Activated T-helper 17 cell treated with anti-CD3 and anti-CD28 coated beads, Interleukin-2, amount 50 U/mL, for 72 hours (primary cell): ENCODE results near the gene CPEB1. TPM values are rescaled to one million over a fixed set of nuclear protein-coding genes. Genes with fewer than 3 reads are reported as not detected.

Source experiments
- ATAC-seq: fragments of 150-1000 bp; cut with Tn5 transposase; replicated peaks from 2 replicates; pipeline ENCODE4 v1.10.0; 2021; ENCODE audit warnings: mild to moderate bottlenecking, moderate library complexity
- H3K27ac Mint-ChIP-seq: one replicate; pipeline ENCODE4 v1.8.0; 2022; ENCODE audit warnings: mixed read lengths
- H3K27me3 Mint-ChIP-seq: one replicate; pipeline ENCODE4 v1.8.0; 2022; ENCODE audit warnings: mixed read lengths
- H3K36me3 Mint-ChIP-seq: one replicate; pipeline ENCODE4 v1.8.0; 2022; ENCODE audit warnings: low read depth, mild to moderate bottlenecking, mixed read lengths
- H3K4me1 Mint-ChIP-seq: one replicate; pipeline ENCODE4 v1.8.0; 2022; ENCODE audit warnings: mixed read lengths
- H3K4me3 Mint-ChIP-seq: one replicate; pipeline ENCODE4 v1.8.0; 2022; ENCODE audit warnings: mild to moderate bottlenecking, mixed read lengths
- H3K9me3 Mint-ChIP-seq: one replicate; pipeline ENCODE4 v1.8.0; 2022; ENCODE audit warnings: mixed read lengths
- total RNA-seq, 2 donors: library from RNA; stranded (reverse); gene quantifications; one replicate each; pipeline ENCODE4 v1.2.3, GENCODE V29; 2022

CPEB1 gene
- total RNA-seq: under 1 TPM in 1 of 2 donors, not detected in 1; 0.26 TPM

DNA sequence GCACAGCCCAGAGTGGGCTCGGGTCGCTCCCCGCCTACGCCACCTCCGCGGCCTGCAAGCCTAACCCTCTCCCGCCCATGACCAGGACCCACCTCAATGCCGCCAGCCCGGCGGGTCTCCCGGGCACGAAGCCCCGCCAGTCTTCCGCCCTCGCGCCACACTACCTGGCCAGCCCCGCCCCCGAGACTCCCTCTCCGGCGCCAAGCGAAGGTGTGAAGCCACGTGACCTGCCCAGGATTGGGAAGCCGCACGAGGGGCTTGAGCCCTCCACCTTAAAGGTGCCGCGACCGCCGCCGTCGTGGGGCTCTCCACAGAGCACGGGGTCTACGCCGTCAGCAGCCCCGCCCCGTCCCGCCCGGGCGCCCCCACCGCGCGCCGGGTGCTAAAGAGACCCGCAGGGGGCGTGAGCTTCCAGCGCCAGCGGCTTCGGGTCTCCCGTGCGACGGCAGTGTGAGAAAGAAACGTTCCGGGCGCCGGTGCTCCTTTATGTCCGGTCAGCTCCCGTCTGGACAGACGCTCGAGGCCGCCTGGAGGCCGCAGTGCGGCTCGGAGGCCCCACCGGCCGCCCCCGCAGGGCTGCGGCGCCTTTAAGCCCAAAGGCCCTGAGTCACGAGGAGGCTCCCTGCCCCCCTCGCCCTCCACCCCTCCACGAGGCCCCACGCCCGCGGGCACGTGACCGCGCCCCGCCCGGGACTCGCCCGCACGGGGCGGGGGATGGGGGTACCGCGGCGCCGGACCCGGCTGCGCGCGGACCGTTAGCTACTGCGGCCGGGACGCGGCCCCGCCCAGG, at the start of gene CPEB1:
Gene CPEB1 (minus strand): TSS at position 319 of the 790 bp plus-strand sequence. CDS start 18,904 bp downstream, outside the sequence.
- Mint-ChIP-seq H3K4me1 (no peaks in the 10 kb centered on the region), H3K36me3 (no peaks in the 10 kb centered on the region), H3K4me3 (peak within 1 kb of the TSS; percentile 51), H3K9me3 (no peaks in the 10 kb centered on the region), H3K27me3 (peaks cover 34% of the 10 kb centered on the region), H3K27ac (no peak within 1 kb of the TSS)
- ATAC-seq: peak; percentile 66

DNA sequence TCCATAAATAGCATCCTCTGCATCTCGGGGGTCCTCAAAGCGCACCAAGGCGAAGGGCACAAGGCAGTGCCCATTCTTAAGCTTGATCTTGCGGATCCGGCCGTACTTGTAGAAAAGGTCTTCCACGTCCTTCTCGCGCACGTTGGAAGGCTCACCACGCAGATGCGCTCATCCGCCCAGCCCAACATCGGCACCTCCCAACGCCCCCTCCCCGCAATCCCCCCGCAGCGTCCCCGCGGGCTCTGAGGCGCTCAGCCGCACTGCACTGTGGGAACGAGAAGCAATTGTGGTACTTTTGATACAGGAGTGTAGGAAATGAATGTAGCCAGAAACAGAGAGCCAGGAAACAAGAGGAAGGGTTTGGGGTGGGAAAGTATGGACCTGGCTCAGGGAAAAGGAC, 45.0 kb upstream of the CPEB1 start:
- Mint-ChIP-seq H3K36me3 (no peaks in the 10 kb centered on the region), H3K9me3 (no peaks in the 10 kb centered on the region), H3K27me3 (peaks cover under 1% of the 10 kb centered on the region), H3K4me1 (no peaks in the 10 kb centered on the region), H3K4me3 (no peak overlapping the region), H3K27ac (no peak overlapping the region)
- ATAC-seq: no peak

GRCh38 chr15:82689147-82689546, 42.0 kb upstream of the CPEB1 start:
- H3K36me3 Mint-ChIP-seq: no peaks in the 10 kb centered on the region
- no peaks in the 10 kb centered on the region for H3K4me1 Mint-ChIP-seq
- no peak for ATAC-seq
- H3K9me3 Mint-ChIP-seq: no peaks in the 10 kb centered on the region
- H3K27me3 Mint-ChIP-seq: no peaks in the 10 kb centered on the region
- H3K4me3 Mint-ChIP-seq: no peak overlapping the region
- no peak overlapping the region for H3K27ac Mint-ChIP-seq

DNA sequence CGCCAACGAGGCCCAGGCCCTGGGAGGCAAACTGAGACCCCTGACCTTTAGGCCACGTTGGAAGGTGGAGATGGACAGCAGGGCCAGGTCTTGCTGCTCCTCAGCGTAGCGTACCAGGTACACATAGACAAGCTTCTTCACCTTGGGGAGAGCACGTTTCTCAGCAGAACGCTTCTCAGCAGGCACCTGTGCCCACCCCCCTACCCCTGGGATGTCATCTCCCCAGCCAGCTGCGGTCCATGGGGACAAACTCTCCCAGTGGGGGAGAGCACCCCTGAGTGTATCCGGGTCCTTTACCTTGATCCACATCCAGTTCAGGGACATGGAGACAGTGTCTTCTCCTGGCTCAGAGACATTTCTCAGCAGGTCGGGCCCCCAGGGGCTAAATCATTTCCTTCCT, 41.5 kb upstream of the CPEB1 start:
- Mint-ChIP-seq H3K36me3 (no peaks in the 10 kb centered on the region), H3K27ac (no peak overlapping the region), H3K4me1 (no peaks in the 10 kb centered on the region), H3K9me3 (no peaks in the 10 kb centered on the region), H3K4me3 (no peak overlapping the region), H3K27me3 (no peaks in the 10 kb centered on the region)
- ATAC-seq: no peak

- peak overlapping the region; percentile 94 for H3K4me3 Mint-ChIP-seq
- H3K27me3 Mint-ChIP-seq: no peaks in the 10 kb centered on the region
- H3K27ac Mint-ChIP-seq: peak overlapping the region; percentile 81
Observed at GRCh38 chr15:82681371-82681770, 34.2 kb upstream of the CPEB1 start.

DNA sequence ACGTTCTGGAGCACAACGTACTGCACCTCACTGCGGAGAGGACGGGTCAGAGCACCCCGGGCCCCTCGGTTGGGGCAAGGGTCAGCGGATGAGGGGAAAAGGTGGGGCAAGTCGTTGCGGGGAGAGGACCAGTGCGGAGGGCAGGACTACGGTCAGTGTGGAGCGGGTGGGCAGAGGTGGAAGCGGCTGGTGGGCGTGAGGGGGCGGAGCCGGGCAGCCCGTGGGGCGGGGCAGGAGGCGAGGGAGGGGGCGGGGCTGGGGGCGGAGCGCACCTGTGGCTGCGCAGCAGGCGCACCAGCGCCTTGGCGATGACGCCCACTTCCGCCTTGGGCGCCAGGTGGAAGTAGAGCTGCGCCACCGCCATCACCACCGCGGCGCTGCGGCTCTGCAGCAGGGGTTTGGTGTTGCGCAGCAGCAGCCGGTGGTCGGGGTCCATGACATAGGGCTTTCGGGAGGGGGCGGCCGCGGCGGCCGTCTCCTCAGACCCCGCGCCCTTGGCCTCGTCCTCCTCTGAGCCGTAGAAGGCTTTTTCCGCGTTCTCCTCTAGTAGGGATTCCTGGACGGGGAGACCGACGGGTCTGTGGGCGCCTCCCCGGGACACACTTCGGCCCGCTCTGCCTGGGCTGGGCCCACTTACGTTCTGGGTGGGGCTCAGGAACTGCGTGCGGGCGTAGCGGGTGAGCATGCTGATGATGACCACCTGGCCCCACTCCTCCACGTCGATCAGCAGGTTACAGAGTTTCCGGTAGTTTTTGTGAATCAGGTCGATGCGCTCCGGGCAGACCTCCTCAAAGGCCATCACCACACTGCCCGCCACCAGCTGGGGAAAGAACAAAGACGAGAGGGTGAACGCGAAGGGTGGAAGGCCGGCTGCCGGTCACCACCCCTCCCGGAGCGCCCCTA, 33.3 kb upstream of the CPEB1 start:
- Mint-ChIP-seq H3K4me1 (peaks cover 12% of the 10 kb centered on the region), H3K27me3 (no peaks in the 10 kb centered on the region), H3K9me3 (no peaks in the 10 kb centered on the region), H3K4me3 (peak overlapping the region; percentile 94), H3K27ac (peak overlapping the region; percentile 81), H3K36me3 (no peaks in the 10 kb centered on the region)
- ATAC-seq: peak; percentile 96

More at GRCh38 chr15:82681371-82681770, 34.2 kb upstream of the CPEB1 start:
- Mint-ChIP-seq H3K9me3 (no peaks in the 10 kb centered on the region), H3K4me1 (peaks cover 12% of the 10 kb centered on the region), H3K36me3 (no peaks in the 10 kb centered on the region)
- ATAC-seq: no peak

DNA sequence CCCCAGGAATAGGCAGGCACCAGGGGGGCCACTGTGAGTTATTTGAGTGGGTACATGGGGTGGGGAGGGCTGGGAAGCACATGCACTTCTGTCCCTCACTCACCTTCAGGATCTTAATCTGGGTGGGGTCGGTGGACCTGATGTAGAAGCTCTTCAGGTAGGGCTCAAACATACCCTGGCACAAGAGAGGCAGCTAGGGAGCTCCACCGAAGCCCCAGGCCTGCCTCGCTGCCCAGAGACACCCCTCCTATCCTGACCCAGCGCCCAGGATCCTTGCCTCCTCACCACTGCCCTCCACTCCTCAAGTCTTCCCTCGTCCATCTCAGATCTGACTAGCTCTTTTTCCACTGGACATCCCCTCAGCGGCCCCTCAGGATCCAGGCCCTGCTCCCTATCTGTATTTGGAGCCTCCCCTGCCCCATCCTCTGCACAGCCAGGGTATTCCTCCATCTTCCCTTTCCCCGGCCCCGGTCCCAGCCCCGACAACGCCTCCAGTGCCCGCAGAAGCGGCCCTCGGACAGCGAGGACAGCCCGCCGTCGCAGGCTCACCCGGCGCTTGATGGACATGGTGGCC, 32.5 kb upstream of the CPEB1 start:
- Mint-ChIP-seq H3K4me3 (peak overlapping the region; percentile 94), H3K9me3 (no peaks in the 10 kb centered on the region), H3K36me3 (no peaks in the 10 kb centered on the region), H3K4me1 (peaks cover 12% of the 10 kb centered on the region), H3K27me3 (no peaks in the 10 kb centered on the region), H3K27ac (peak overlapping the region; percentile 81)
- no peak for ATAC-seq

- Mint-ChIP-seq H3K27ac (no peak overlapping the region), H3K36me3 (no peaks in the 10 kb centered on the region), H3K9me3 (no peaks in the 10 kb centered on the region), H3K27me3 (no peaks in the 10 kb centered on the region), H3K4me3 (no peak overlapping the region), H3K4me1 (peaks cover 12% of the 10 kb centered on the region)
- no peak for ATAC-seq
Observed at GRCh38 chr15:82677720-82678323, 30.7 kb upstream of the CPEB1 start.

- H3K9me3 Mint-ChIP-seq: no peaks in the 10 kb centered on the region
- no peaks in the 10 kb centered on the region for H3K36me3 Mint-ChIP-seq
- H3K27ac Mint-ChIP-seq: no peak overlapping the region
- H3K4me3 Mint-ChIP-seq: no peak overlapping the region
- no peaks in the 10 kb centered on the region for H3K27me3 Mint-ChIP-seq
- H3K4me1 Mint-ChIP-seq: peaks cover 2% of the 10 kb centered on the region
- no peak for ATAC-seq
Observed at GRCh38 chr15:82674873-82675272, 27.7 kb upstream of the CPEB1 start.

DNA sequence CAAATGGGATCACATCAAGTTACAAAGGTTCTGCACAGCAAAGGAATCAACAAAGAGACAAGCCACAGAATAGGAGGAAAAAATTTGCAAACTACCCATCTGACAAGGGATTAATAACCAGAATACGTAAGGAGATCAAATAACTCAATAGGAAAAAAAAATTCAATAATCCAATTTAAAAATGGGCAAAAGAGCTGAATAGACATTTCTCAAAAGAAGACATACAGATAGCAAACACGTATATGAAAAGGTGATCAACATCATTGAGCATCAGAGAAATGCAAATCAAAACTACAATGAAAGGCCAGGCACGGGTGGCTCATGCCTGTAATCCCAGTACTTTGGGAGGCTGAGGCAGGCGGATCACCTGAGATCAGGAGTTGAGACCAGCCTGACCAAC, 23.5 kb upstream of the CPEB1 start:
- no peak overlapping the region for H3K27ac Mint-ChIP-seq
- no peaks in the 10 kb centered on the region for H3K9me3 Mint-ChIP-seq

DNA sequence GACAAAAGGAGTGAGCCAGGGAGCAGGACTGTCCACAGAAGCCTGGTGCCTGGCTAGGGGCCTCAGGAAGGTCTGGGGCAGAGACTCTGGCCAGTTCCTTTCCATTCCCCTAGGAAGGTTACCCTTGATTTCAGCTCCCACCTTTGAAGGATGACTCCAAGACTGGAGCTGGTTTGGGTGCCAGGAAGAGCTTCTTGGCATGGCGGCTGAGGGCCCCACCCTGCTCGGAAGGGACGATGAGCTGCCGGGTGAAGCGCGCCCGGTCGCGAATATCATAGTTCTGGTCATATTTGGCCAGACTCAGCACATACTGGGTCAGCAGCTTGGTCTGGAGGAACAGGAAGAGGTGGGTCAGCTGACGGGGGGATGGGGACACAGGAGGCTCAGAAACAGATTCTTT, 19.4 kb upstream of the CPEB1 start:
- H3K9me3 Mint-ChIP-seq: no peaks in the 10 kb centered on the region
- no peaks in the 10 kb centered on the region for H3K4me1 Mint-ChIP-seq
- H3K27me3 Mint-ChIP-seq: peaks cover 30% of the 10 kb centered on the region
- no peak for ATAC-seq
- no peak overlapping the region for H3K27ac Mint-ChIP-seq
- no peaks in the 10 kb centered on the region for H3K36me3 Mint-ChIP-seq
- H3K4me3 Mint-ChIP-seq: no peak overlapping the region

More for the DNA sequence above, 23.5 kb upstream of the CPEB1 start:
- H3K27me3 Mint-ChIP-seq: peaks cover 7% of the 10 kb centered on the region
- H3K36me3 Mint-ChIP-seq: no peaks in the 10 kb centered on the region
- no peaks in the 10 kb centered on the region for H3K4me1 Mint-ChIP-seq
- H3K4me3 Mint-ChIP-seq: no peak overlapping the region
- ATAC-seq: no peak

- ATAC-seq: no peak
- H3K36me3 Mint-ChIP-seq: no peaks in the 10 kb centered on the region
- H3K9me3 Mint-ChIP-seq: no peaks in the 10 kb centered on the region
- peaks cover 42% of the 10 kb centered on the region for H3K27me3 Mint-ChIP-seq
- no peak overlapping the region for H3K27ac Mint-ChIP-seq
- no peak overlapping the region for H3K4me3 Mint-ChIP-seq
- no peaks in the 10 kb centered on the region for H3K4me1 Mint-ChIP-seq
Observed at GRCh38 chr15:82664021-82664420, 16.9 kb upstream of the CPEB1 start.

- Mint-ChIP-seq H3K4me3 (no peak overlapping the region), H3K36me3 (no peaks in the 10 kb centered on the region), H3K27ac (no peak overlapping the region), H3K9me3 (no peaks in the 10 kb centered on the region), H3K27me3 (peaks cover 38% of the 10 kb centered on the region), H3K4me1 (no peaks in the 10 kb centered on the region)
- ATAC-seq: no peak
Observed at GRCh38 chr15:82663186-82663600, 16.0 kb upstream of the CPEB1 start.

- H3K27ac Mint-ChIP-seq: no peak overlapping the region
- ATAC-seq: no peak
Observed at GRCh38 chr15:82662641-82663040, 15.5 kb upstream of the CPEB1 start.

More at GRCh38 chr15:82662641-82663040, 15.5 kb upstream of the CPEB1 start:
- no peak overlapping the region for H3K4me3 Mint-ChIP-seq
- H3K9me3 Mint-ChIP-seq: no peaks in the 10 kb centered on the region
- no peaks in the 10 kb centered on the region for H3K36me3 Mint-ChIP-seq
- H3K27me3 Mint-ChIP-seq: peaks cover 38% of the 10 kb centered on the region
- no peaks in the 10 kb centered on the region for H3K4me1 Mint-ChIP-seq
